GM23338 (cell line): ENCODE data around the gene HARS1.

Experiments used
- CTCF ChIP-seq, 2 experiments: fragments of 200-600 bp in 1 of 2; sonication (generic) in 1 of 2; conservative IDR thresholded peaks; 2 replicates each; pipeline versions ENCODE4 v1.5.1 to v1.6.1; 2016 to 2017; ENCODE audit warnings: antibody characterized with exemption in 2 of 2, low read depth in 2 of 2, mild to moderate bottlenecking in 2 of 2, moderate library complexity in 1 of 2
- EZH2 ChIP-seq: fragments of 200-600 bp; sonication (generic); IDR thresholded peaks from one replicate; pipeline ENCODE4 v1.8.0; 2017; ENCODE audit warnings: antibody characterized with exemption, mild to moderate bottlenecking, low read depth; ENCODE audit not compliant: unreplicated experiment
- EZH2phosphoT487 ChIP-seq: fragments of 200-600 bp; sonication (generic); IDR thresholded peaks from one replicate; pipeline ENCODE4 v1.8.1; 2018; ENCODE audit warnings: antibody characterized with exemption; ENCODE audit not compliant: unreplicated experiment
- JUNB ChIP-seq: IDR thresholded peaks from one replicate; pipeline ENCODE4 v1.6.1; 2016; ENCODE audit warnings: antibody characterized with exemption; ENCODE audit not compliant: unreplicated experiment
- POLR2AphosphoS5 ChIP-seq: IDR thresholded peaks from 2 replicates; pipeline ENCODE4 v1.6.1; 2016; ENCODE audit warnings: antibody characterized with exemption, low read depth

- TF ChIP-seq POLR2AphosphoS5 (no peak), CTCF (conservative IDR thresholded peaks at IDR 0.05; ENCODE audit: low read depth in 2 of 2) (no peak), EZH2 (no peak), JUNB (no peak), EZH2phosphoT487 (no peak)
Observed at GRCh38 chr5:140634103-140634502, 57.1 kb downstream of the HARS1 start.
